Stimulated activated naive CD4-positive, alpha-beta T cell treated with Interleukin-2 at 50 U/mL for 16 hours (primary cell): Measurements from ENCODE around the gene PRM2.

Source experiments
- DNase-seq: peaks from one replicate; lab custom pipeline; 2025; lab: John Stamatoyannopoulos, UW

The PRM2 gene, protein sequence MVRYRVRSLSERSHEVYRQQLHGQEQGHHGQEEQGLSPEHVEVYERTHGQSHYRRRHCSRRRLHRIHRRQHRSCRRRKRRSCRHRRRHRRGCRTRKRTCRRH

GRCh38 chr16:11276143-11276895 lies at the start of gene PRM2:
PRM2 (minus strand) TSS chr16:11276480; CDS start chr16:11276370, 110 bp downstream.
- DNase-seq: no peak

DNA sequence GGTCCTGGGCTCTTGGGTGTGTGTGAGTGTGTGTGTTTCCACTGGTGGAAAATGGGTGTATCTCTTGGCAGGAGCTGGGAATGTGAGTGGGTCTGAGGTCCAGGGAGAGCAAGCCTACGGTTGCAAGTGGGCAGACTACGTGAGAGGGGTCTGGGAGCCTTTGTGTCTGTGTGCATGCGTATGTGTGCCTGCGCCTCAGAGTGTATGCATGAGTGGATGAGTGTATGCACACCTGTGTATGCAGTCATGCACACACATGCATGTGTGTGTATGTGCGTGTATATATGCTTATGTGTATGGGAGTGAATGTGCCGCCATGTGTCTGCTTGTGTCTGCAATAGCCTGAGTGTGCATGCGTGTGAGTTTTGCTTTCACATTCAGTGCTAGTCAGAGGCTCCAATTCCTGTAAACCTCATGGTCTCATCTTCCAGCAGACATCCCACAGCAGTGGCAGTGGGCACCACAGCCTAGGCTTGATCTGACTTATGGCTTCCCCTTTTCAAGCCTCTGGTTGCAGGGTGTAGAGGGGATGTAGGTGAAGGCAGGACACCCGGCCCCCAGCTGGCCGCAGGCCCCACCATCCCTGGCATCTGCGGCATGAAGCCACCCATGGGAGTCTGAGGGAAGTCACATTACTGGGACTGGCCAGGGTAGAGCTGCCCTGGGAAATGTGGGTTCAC lies 49.3 kb upstream of the PRM2 start:
- DNase-seq: no peak

- no peak for DNase-seq
Observed at GRCh38 chr16:11323551-11324336, 47.5 kb upstream of the PRM2 start.

DNA sequence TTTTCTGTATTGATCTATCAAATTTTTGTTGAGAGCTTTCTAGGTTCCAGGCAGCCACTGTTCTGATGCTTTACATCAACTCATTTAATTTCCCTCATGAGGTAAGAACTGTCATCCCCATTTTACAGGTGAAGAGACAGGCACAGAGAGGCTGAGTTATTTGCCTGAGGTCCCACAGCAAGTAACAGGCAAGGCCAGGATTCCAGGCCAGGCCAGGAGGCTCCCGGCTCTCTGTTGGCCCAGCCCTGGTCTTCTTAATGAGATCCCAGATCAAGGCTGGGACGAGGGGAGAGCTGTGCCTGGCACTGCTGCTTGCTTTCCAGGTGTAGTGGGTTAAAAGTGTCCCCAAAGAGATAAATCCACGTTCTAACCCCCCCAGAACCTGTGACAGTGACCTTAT lies 46.5 kb upstream of the PRM2 start:
- no peak for DNase-seq

GRCh38 chr16:11321662-11322061 lies 45.4 kb upstream of the PRM2 start:
- no peak for DNase-seq

DNA sequence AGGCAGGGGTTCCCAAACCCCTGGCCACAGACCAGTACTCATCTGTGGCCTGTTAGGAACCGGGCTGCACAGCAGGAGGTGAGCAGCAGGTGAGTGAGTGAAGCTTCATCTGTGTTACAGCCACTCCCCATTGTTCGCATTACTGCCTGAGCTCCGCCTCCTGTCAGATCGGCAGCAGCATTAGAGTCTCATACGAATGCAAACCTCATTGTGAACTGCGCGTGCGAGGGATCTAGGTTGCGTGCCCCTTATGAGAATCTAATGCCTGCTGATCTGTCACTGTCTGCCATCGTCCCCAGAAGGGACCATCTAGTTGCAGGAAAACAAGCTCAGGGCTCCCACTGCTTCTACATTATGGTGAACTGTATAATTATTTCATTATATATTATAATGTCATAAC lies 43.9 kb upstream of the PRM2 start:
- DNase-seq: no peak

GRCh38 chr16:11319529-11320146 lies 43.4 kb upstream of the PRM2 start:
- no peak for DNase-seq

- no peak for DNase-seq
Observed at GRCh38 chr16:11318817-11319216, 42.5 kb upstream of the PRM2 start.

GRCh38 chr16:11316331-11317015 lies 40.2 kb upstream of the PRM2 start:
- no peak for DNase-seq

DNA sequence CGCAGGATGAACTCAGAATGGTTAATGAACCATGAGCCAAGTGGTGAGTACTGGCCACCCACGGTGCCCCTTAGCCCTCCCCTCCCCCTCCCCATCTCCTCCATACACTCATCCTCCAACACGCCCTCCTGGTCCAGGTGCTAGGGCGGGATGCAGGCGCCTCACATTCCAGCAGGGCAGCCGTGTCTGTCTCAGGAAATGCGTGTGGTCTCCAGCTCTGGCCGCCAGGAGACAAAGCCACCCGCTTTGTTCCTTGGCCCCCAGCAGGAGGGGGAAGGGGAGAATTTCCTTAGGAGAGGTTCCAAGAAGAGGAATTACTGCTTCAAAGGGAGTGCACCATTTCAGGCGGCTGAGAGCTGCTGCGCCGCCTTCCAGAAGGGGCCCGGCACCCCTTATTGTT lies 39.2 kb upstream of the PRM2 start:
- DNase-seq: no peak

- no peak for DNase-seq
Observed at GRCh38 chr16:11314309-11314894, 38.1 kb upstream of the PRM2 start.

- DNase-seq: no peak
Observed at GRCh38 chr16:11313493-11314308, 37.4 kb upstream of the PRM2 start.

DNA sequence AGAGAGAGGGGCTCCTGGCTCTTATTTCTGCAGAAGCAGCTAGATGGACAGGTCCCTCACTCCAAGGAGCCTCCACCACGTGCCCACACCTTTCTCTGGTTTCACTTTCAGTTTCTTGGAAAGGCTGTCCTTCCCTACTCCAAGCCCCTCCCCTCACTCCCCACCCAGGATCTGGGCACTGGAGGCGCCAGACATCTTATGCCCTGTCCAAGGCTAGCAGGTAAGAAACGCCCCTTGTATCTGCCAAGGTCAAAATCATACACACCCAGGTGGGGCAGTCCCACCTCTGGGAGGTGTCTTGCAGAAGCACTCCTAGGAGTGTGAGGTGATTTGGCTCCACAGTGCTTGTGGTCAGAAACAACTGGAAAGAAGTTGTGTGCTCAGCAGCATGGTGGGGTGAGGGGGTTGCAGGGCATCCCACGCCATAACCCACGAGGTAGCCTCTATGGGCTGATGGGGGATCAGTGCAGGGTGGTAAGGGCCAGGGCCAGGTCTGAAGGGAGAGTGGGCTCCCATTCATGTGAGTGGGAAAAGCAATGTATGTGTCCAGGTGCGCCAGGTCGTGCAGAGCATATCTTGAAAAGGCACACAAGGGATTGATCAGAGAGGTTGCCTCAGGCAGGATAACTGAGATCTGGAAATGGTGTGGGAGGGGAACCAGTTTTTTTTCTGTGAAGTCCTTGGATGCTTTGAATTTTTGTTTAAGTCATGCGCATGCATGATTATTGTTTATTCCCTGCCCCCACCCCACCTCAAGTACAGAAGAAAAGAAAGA lies 36.6 kb upstream of the PRM2 start:
- DNase-seq: no peak

DNA sequence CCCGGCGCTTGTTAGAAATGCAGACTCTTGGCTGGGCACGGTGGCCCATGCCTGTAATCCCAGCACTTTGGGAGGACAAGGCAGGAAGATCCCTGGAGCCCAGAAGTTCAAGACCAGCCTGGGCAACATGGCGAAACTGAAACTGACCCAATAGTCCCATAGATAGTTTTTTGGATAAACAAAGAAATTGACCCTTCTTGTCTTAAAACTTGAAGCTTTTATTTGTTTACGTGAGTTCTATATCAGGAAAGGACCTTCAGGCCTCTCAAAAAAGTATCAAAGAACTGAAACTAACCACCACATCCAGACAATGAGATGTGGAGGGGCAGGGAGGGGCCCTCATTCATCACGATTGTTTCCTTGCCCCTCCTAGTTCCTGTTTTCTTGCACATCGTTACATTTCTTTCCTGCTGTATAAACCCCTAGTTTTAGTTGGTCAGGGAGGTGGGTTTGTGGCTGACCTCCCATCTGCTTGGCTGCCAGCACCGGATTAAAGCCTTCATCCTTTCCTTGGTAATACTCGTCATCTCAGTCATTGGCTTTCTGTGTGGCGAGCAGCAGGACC lies 34.8 kb upstream of the PRM2 start:
- DNase-seq: no peak

GRCh38 chr16:11310634-11310977 lies 34.3 kb upstream of the PRM2 start:
- no peak for DNase-seq

GRCh38 chr16:11309895-11310633 lies 33.8 kb upstream of the PRM2 start:
- no peak for DNase-seq

DNA sequence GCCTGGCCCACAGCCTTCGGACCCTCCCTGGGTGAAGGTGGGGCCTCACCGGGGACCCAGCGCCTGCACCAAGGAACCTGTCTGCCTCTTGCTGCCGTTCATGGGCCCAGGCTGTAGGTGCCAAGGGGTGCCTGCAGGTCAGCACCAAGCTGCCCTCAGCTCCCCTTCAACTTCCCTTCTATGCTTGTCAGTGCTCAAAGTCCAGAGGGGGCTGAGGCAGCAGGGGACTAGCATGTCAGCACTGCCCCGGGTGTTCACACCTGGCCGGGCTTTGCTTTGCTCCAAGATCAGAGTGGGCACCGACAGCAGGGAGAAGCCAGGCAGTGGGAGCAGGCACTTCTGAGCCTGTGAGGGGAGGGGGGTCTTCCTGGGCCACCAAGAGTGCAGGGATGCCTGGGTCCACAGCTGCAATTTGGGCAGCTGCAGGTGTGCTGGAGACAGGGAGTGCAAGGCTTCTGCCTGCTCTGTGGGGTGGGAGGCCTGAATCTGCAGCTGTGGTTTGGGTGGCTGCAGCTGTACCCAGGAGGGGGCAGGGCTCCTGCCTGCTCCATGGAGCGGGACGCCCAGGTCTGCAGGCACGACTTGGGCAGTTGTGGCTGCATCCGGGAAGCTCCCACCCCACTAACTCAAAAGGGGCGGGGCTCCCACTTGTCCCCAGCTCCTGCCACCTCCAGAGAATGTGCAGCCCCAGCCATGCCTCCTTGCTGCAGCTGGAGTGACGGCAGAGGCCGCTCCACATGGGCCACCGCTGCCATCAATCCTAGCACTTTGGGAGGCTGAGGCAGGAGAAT lies 32.4 kb upstream of the PRM2 start:
- DNase-seq: no peak
